ENCODE measurements around the gene OOSP2.

DNA sequence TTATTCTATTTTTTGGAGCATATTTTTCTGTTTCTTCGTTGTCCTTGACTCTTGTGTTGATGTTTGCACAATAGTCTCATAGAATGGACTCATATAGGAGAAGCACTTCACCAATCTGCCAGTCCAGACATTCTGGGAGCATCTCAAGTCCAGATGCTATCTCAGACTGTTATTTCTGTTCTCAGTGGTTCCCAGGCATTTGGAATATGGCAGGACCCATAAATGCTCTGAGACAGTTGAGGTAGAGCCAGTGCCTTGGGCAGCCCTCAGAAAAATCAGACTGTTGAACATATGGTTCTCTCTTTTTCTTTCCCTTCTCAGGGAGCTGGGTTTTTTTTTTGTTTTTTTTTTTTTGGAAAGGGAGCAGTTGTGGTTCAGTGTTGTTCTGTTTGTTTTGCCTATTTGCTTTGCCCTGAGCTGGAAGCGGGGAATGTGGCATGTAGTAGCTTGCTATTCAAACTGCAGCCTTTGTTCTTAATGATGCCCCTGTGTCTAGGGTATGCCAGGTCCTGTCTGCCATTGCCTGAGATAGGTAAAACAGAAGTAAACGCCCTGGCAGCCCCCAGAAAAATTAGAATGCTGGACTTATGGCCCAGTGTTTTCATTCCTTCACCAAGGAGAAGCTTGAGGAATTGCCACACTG, 44.5 kb downstream of the OOSP2 start:
- TF ChIP-seq, protein P1, sequence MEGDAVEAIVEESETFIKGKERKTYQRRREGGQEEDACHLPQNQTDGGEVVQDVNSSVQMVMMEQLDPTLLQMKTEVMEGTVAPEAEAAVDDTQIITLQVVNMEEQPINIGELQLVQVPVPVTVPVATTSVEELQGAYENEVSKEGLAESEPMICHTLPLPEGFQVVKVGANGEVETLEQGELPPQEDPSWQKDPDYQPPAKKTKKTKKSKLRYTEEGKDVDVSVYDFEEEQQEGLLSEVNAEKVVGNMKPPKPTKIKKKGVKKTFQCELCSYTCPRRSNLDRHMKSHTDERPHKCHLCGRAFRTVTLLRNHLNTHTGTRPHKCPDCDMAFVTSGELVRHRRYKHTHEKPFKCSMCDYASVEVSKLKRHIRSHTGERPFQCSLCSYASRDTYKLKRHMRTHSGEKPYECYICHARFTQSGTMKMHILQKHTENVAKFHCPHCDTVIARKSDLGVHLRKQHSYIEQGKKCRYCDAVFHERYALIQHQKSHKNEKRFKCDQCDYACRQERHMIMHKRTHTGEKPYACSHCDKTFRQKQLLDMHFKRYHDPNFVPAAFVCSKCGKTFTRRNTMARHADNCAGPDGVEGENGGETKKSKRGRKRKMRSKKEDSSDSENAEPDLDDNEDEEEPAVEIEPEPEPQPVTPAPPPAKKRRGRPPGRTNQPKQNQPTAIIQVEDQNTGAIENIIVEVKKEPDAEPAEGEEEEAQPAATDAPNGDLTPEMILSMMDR (IDR thresholded peaks at IDR 0.05) = no peak
- no peak for TF ChIP-seq POLR2AphosphoS5 (IDR thresholded peaks at IDR 0.05)
